Endothelial cell of umbilical vein (primary cell): ENCODE data around the gene GALNT17. TPM values are rescaled to one million over a fixed set of nuclear protein-coding genes. Genes with fewer than 3 reads are reported as not detected.

ENCODE experiments used
- BruUV-seq: library from RNA; stranded (reverse); fragments of 400-500 nt; replicated peaks from 2 replicates; lab custom pipeline; 2021; lab: Mats Ljungman, UMichigan
- CTCF ChIA-PET: fragments of 300-600, 350-600 bp; sonication (Branson Sonifier 250); formaldehyde crosslinking; loops from one replicate; lab custom pipeline; 2021; ENCODE audit warnings: antibody characterized with exemption, inconsistent platforms; lab: Charles Lee
- POLR2A ChIA-PET: fragments of 300-600, 350-600 bp; sonication (Branson Sonifier 250); formaldehyde crosslinking; loops from one replicate; lab custom pipeline; 2021; ENCODE audit warnings: antibody characterized with exemption, inconsistent platforms; lab: Charles Lee
- DNase-seq: peaks from one replicate; pipeline ENCODE4 v3.0.0-alpha.2; 2011; ENCODE audit warnings: low read depth, low spot score
- FAIRE-seq: peaks from 2 replicates; lab custom pipeline; 2011; peaks lifted over from hg19 to GRCh38; lab: Jason Lieb, UNC
- H2AFZ ChIP-seq: 2 replicates; pipeline ENCODE4 v1.6.0; 2012; ENCODE audit warnings: low read depth, low read length, control low read depth, inconsistent platforms
- H3K27ac ChIP-seq: 2 replicates; pipeline ENCODE4 v1.5.1; 2011; ENCODE audit warnings: low read depth, mild to moderate bottlenecking, control low read depth, low read length, moderate library complexity; ENCODE audit not compliant: insufficient read depth
- H3K27me3 ChIP-seq, 2 experiments: 2 replicates each; pipeline versions ENCODE4 v1.6.0 to v1.6.1; 2011; ENCODE audit warnings: low read length in 2 of 2, mixed read lengths in 1 of 2; ENCODE audit not compliant: control insufficient read depth in 2 of 2, insufficient read depth in 2 of 2
- H3K36me3 ChIP-seq, 2 experiments: 2 replicates in 1 of 2; 3 replicates in 1 of 2; pipeline ENCODE4 v1.5.1; 2011; ENCODE audit warnings: low read length in 2 of 2, mild to moderate bottlenecking in 1 of 2, moderate library complexity in 1 of 2; ENCODE audit not compliant: control insufficient read depth in 2 of 2, insufficient read depth in 2 of 2; ENCODE audit errors: extremely low read depth in 1 of 2
- H3K4me1 ChIP-seq: 3 replicates; pipeline ENCODE4 v1.5.1; 2011; ENCODE audit warnings: mild to moderate bottlenecking, low read length; ENCODE audit not compliant: control insufficient read depth, insufficient read depth; ENCODE audit errors: extremely low read depth
- H3K4me2 ChIP-seq: 2 replicates; pipeline ENCODE4 v1.6.1; 2011; ENCODE audit warnings: low read length, control low read depth, mixed read lengths; ENCODE audit not compliant: insufficient read depth
- H3K4me3 ChIP-seq, 3 experiments: fragments of 200-600 bp in 1 of 3; sonication (generic), shearing (Covaris generic) in 1 of 3; replicated peaks in 1 of 3; 2 replicates each; pipeline ENCODE4 v1.5.1; 2011 to 2016; ENCODE audit warnings: control low read depth in 3 of 3, low read length in 3 of 3, mild to moderate bottlenecking in 2 of 3, inconsistent platforms in 1 of 3, low read depth in 1 of 3, moderate library complexity in 1 of 3; ENCODE audit not compliant: insufficient read depth in 1 of 3
- H3K79me2 ChIP-seq: 2 replicates; pipeline ENCODE4 v1.6.0; 2012; ENCODE audit warnings: low read length, inconsistent platforms; ENCODE audit not compliant: control insufficient read depth, insufficient read depth
- H3K9ac ChIP-seq: replicated peaks from 2 replicates; pipeline ENCODE3; 2011; ENCODE audit warnings: low read length, control low read depth; ENCODE audit not compliant: insufficient read depth; ENCODE audit errors: extremely low read depth
- H3K9me1 ChIP-seq: replicated peaks from 3 replicates; pipeline ENCODE4 v1.6.0; 2011; ENCODE audit warnings: mild to moderate bottlenecking, low read length; ENCODE audit not compliant: control insufficient read depth, insufficient read depth; ENCODE audit errors: extremely low read depth
- H3K9me3 ChIP-seq: replicated peaks from 2 replicates; pipeline ENCODE4 v1.5.1; 2012; ENCODE audit warnings: low read length, inconsistent platforms; ENCODE audit not compliant: control insufficient read depth, insufficient read depth
- H4K20me1 ChIP-seq: replicated peaks from 2 replicates; pipeline ENCODE3; 2011; ENCODE audit warnings: mild to moderate bottlenecking, low read length; ENCODE audit not compliant: control insufficient read depth, insufficient read depth; ENCODE audit errors: extremely low read depth
- CTCF ChIP-seq, 2 donors: IDR thresholded peaks; 1 replicate in 1 of 2; 2 replicates in 1 of 2; pipeline ENCODE4 v1.5.1; 2011; ENCODE audit warnings: low read length in 2 of 2, mild to moderate bottlenecking in 2 of 2, moderate library complexity in 2 of 2, control low read depth in 1 of 2, inconsistent platforms in 1 of 2, low read depth in 1 of 2; ENCODE audit not compliant: insufficient read depth in 1 of 2; ENCODE audit errors: extremely low read depth in 1 of 2
- EZH2 ChIP-seq: IDR thresholded peaks from 2 replicates; pipeline ENCODE4 v1.6.1; 2012; ENCODE audit warnings: borderline replicate concordance, low read depth, mild to moderate bottlenecking, moderate library complexity, low read length, inconsistent platforms; ENCODE audit not compliant: severe bottlenecking
- FOS ChIP-seq: IDR thresholded peaks from 2 replicates; pipeline ENCODE4 v1.6.1; 2011; ENCODE audit warnings: mild to moderate bottlenecking, low read length, moderate library complexity, borderline replicate concordance; ENCODE audit not compliant: insufficient read depth
- GATA2 ChIP-seq: IDR thresholded peaks from 2 replicates; pipeline ENCODE4 v1.7.0; 2011; ENCODE audit warnings: low read depth, mild to moderate bottlenecking, moderate library complexity, mixed read lengths, low read length; ENCODE audit not compliant: insufficient read length, insufficient read depth
- JUN ChIP-seq: IDR thresholded peaks from 2 replicates; pipeline ENCODE4 v1.6.1; 2011; ENCODE audit warnings: borderline replicate concordance, low read depth; ENCODE audit not compliant: insufficient read length, insufficient read depth
- MAX ChIP-seq: IDR thresholded peaks from 2 replicates; pipeline ENCODE4 v1.6.1; 2011; ENCODE audit not compliant: insufficient read depth, insufficient read length
- MYC ChIP-seq: IDR thresholded peaks from one replicate; pipeline ENCODE4 v1.6.1; 2011; ENCODE audit warnings: mild to moderate bottlenecking, low read depth, low read length
- POLR2A ChIP-seq: IDR thresholded peaks from 2 replicates; pipeline ENCODE4 v1.6.1; 2012; ENCODE audit warnings: low read depth, mild to moderate bottlenecking, control low read depth, low read length
- POLR2AphosphoS5 ChIP-seq: IDR thresholded peaks from 2 replicates; pipeline ENCODE4 v1.6.1; 2012; ENCODE audit warnings: low read depth, mild to moderate bottlenecking, control low read depth, low read length, moderate library complexity; ENCODE audit not compliant: insufficient read depth
- dilution Hi-C: fragments of 300-500 bp; cut with MboI; formaldehyde crosslinking; loops from one replicate; pipeline ENCODE4 v1.15.0; 2019; ENCODE audit warnings: low sequenced_read_pairs; ENCODE audit not compliant: extremely low pct_ligation_motif_present
- intact Hi-C: fragments of 100-400 bp; cut with micrococcal nuclease; formaldehyde crosslinking; loops from one replicate; pipeline ENCODE4 v1.10.0; 2022
- polyA plus RNA-seq, 4 experiments: library from polyadenylated mRNA; depleted of rRNA in 3 of 4; stranded (reverse) in 3 of 4; unstranded in 1 of 4; fragments of >200 nt; gene quantifications; 2 replicates each; pipeline versions ENCODE4 v1.2.1 to v1.2.3, GENCODE V29; 2011 to 2012; ENCODE audit warnings: missing spikeins in 1 of 4
- total RNA-seq: library from RNA; stranded (reverse); gene quantifications from 2 replicates; pipeline ENCODE4 v1.2.3, GENCODE V29; 2021

The GALNT17 gene
- total and polyA plus RNA-seq, 2 donors (not counting 3 experiments of a cell fraction or from before 2014, with no cell fraction given) = not detected

GRCh38 chr7:71227126-71227525 is 95.2 kb downstream of the GALNT17 start:
- POLR2A ChIA-PET = no interaction called here

More at GRCh38 chr7:71227126-71227525, 95.2 kb downstream of the GALNT17 start:
- no peaks in the 10 kb centered on the region for H3K9me1 ChIP-seq
- dilution Hi-C loops = no loop called here
- no peak overlapping the region for H3K9ac ChIP-seq
- TF ChIP-seq CTCF (IDR thresholded peaks at IDR 0.05; ENCODE audit: extremely low read depth in 1 of 2, insufficient read depth in 1 of 2, low read depth in 1 of 2, low read length in 2 of 2) (no peak), EZH2 (no peak), JUN (no peak), FOS (no peak), GATA2 (no peak), POLR2A (no peak), POLR2AphosphoS5 (no peak), MYC (no peak), MAX (no peak)
- no peak overlapping the region for H3K4me2 ChIP-seq
- no peaks in the 10 kb centered on the region for H4K20me1 ChIP-seq
- H3K9me3 ChIP-seq = peaks cover 12% of the 10 kb centered on the region
- H3K27ac ChIP-seq = no peak overlapping the region
- DNase-seq (no peak), FAIRE-seq (no peak)
- CTCF ChIA-PET = no interaction called here
- no TSS peak for BruUV-seq
- no peaks in the 10 kb centered on the region for H3K36me3 ChIP-seq
- intact Hi-C loops = no loop called here
- H3K79me2 ChIP-seq = no peaks in the 10 kb centered on the region
- H3K27me3 ChIP-seq = no peaks in the 10 kb centered on the region
- no peak overlapping the region for H3K4me3 ChIP-seq
- H3K4me1 ChIP-seq = no peaks in the 10 kb centered on the region
- no peak overlapping the region for H2AFZ ChIP-seq
